IMR-90 (cell line): Measurements from ENCODE around the gene CNKSR3. TPM values are rescaled to one million over a fixed set of nuclear protein-coding genes. Genes with fewer than 3 reads are reported as not detected.
A peak's percentile ranks its signal among the peaks of the same experiment; 100 is the strongest.

Source experiments
- ATAC-seq: fragments of 200-7000 bp; cut with Tn5 transposase; 2 replicates; pipeline ENCODE4 v1.9.1; 2020; ENCODE audit warnings: low read depth, mild to moderate bottlenecking, moderate library complexity
- BruUV-seq: library from RNA; stranded (reverse); fragments of 400-500 nt; replicated peaks from 2 replicates; lab custom pipeline; 2021; lab: Mats Ljungman, UMichigan
- CTCF ChIA-PET: fragments of 300-600 bp; formaldehyde crosslinking; extraction: SDS; loops from one replicate; lab custom pipeline; 2021; ENCODE audit warnings: antibody characterized with exemption; lab: Yijun Ruan, JAX
- POLR2A ChIA-PET: fragments of 300-600 bp; sonication (Branson Sonifier 250); formaldehyde crosslinking; loops from one replicate; lab custom pipeline; 2022; ENCODE audit warnings: antibody characterized with exemption; ENCODE audit not compliant: unreplicated experiment; lab: Charles Lee
- DNase-seq: peaks from one replicate; pipeline ENCODE4 v3.0.0; 2013
- H2AFZ ChIP-seq: replicated peaks from 2 replicates; pipeline ENCODE3; 2013; ENCODE audit warnings: low read length, mild to moderate bottlenecking; ENCODE audit not compliant: poor library complexity
- H2AK5ac ChIP-seq: 2 replicates; pipeline ENCODE4 v1.6.1; 2013; ENCODE audit warnings: low read depth, low read length, inconsistent platforms
- H2AK9ac ChIP-seq: replicated peaks from 2 replicates; pipeline ENCODE3; 2013; ENCODE audit warnings: mild to moderate bottlenecking, low read depth, low read length, moderate library complexity; ENCODE audit not compliant: poor library complexity
- H2BK120ac ChIP-seq: 2 replicates; pipeline ENCODE4 v1.6.1; 2013; ENCODE audit warnings: low read depth, low read length, inconsistent platforms
- H2BK15ac ChIP-seq: 3 replicates; pipeline ENCODE4 v1.6.1; 2013; ENCODE audit warnings: low read depth, low read length, inconsistent platforms
- H2BK20ac ChIP-seq: 2 replicates; pipeline ENCODE4 v1.6.1; 2013; ENCODE audit warnings: low read depth, mild to moderate bottlenecking, inconsistent platforms, low read length, moderate library complexity
- H2BK5ac ChIP-seq: 2 replicates; pipeline ENCODE4 v1.6.1; 2013; ENCODE audit warnings: mild to moderate bottlenecking, low read depth, low read length, inconsistent platforms; ENCODE audit not compliant: poor library complexity, severe bottlenecking
- H3K14ac ChIP-seq: replicated peaks from 2 replicates; pipeline ENCODE4 v1.6.1; 2013; ENCODE audit warnings: low read depth, low read length, inconsistent platforms
- H3K18ac ChIP-seq: 2 replicates; pipeline ENCODE4 v1.6.1; 2013; ENCODE audit warnings: low read depth, low read length, control low read depth
- H3K23ac ChIP-seq: 2 replicates; pipeline ENCODE4 v1.6.1; 2013; ENCODE audit warnings: low read depth, low read length, inconsistent platforms
- H3K27ac ChIP-seq: 2 replicates; pipeline ENCODE4 v1.5.1; 2013; ENCODE audit warnings: mild to moderate bottlenecking, control low read depth, low read length; ENCODE audit not compliant: insufficient read depth
- H3K27me3 ChIP-seq: 2 replicates; pipeline ENCODE4 v1.6.1; 2013; ENCODE audit warnings: low read length; ENCODE audit not compliant: control insufficient read depth, insufficient read depth
- H3K36me3 ChIP-seq: 2 replicates; pipeline ENCODE4 v1.6.1; 2013; ENCODE audit warnings: low read length, mixed read lengths; ENCODE audit not compliant: control insufficient read depth, insufficient read depth
- H3K4ac ChIP-seq: 2 replicates; pipeline ENCODE4 v1.6.1; 2013; ENCODE audit warnings: low read depth, low read length, inconsistent platforms
- H3K4me1 ChIP-seq: 2 replicates; pipeline ENCODE4 v1.6.1; 2013; ENCODE audit warnings: low read length, mixed read lengths; ENCODE audit not compliant: control insufficient read depth, insufficient read depth
- H3K4me2 ChIP-seq: 2 replicates; pipeline ENCODE4 v1.6.1; 2013; ENCODE audit warnings: low read depth, mild to moderate bottlenecking, control low read depth, low read length, moderate library complexity
- H3K4me3 ChIP-seq: 2 replicates; pipeline ENCODE4 v1.5.1; 2013; ENCODE audit warnings: low read depth, mild to moderate bottlenecking, control low read depth, low read length, moderate library complexity; ENCODE audit not compliant: insufficient read depth
- H3K56ac ChIP-seq: 2 replicates; pipeline ENCODE4 v1.6.1; 2013; ENCODE audit warnings: low read length, inconsistent platforms; ENCODE audit not compliant: insufficient read depth; ENCODE audit errors: extremely low read depth
- H3K79me1 ChIP-seq, 2 experiments: 2 replicates each; pipeline ENCODE4 v1.6.1; 2013; ENCODE audit warnings: low read length in 2 of 2, inconsistent platforms in 1 of 2, low read depth in 1 of 2
- H3K9ac ChIP-seq: 2 replicates; pipeline ENCODE4 v1.6.1; 2013; ENCODE audit warnings: low read depth, low read length, control low read depth
- H3K9me1 ChIP-seq: 2 replicates; pipeline ENCODE4 v1.6.1; 2013; ENCODE audit warnings: low read length, inconsistent platforms; ENCODE audit not compliant: insufficient read depth
- H3K9me3 ChIP-seq: 2 replicates; pipeline ENCODE4 v1.6.1; 2013; ENCODE audit warnings: low read length; ENCODE audit not compliant: control insufficient read depth, insufficient read depth
- H4K20me1 ChIP-seq: 2 replicates; pipeline ENCODE4 v1.6.1; 2013; ENCODE audit warnings: low read length, inconsistent platforms; ENCODE audit not compliant: insufficient read depth
- H4K5ac ChIP-seq: 2 replicates; pipeline ENCODE4 v1.6.1; 2013; ENCODE audit warnings: mild to moderate bottlenecking, low read depth, low read length, control low read depth
- H4K8ac ChIP-seq, 2 experiments: 2 replicates each; pipeline ENCODE4 v1.6.1; 2013; ENCODE audit warnings: low read depth in 2 of 2, low read length in 2 of 2, control low read depth in 1 of 2, inconsistent platforms in 1 of 2
- H4K91ac ChIP-seq: 2 replicates; pipeline ENCODE4 v1.6.1; 2013; ENCODE audit warnings: low read depth, low read length, inconsistent platforms; ENCODE audit not compliant: insufficient read depth
- BHLHE40 ChIP-seq: fragments of 150-350 bp; IDR thresholded peaks from 2 replicates; pipeline ENCODE4 v1.6.1; 2016; ENCODE audit warnings: mild to moderate bottlenecking, low read depth, low read length
- CEBPB ChIP-seq: IDR thresholded peaks from 2 replicates; pipeline ENCODE4 v1.6.1; 2012; ENCODE audit warnings: low read depth, low read length, improper control_type of control experiment
- FOS ChIP-seq: fragments of 150-350 bp; IDR thresholded peaks from 2 replicates; pipeline ENCODE4 v1.6.1; 2016; ENCODE audit warnings: low read depth, low read length
- MAFK ChIP-seq: IDR thresholded peaks from 2 replicates; pipeline ENCODE4 v1.6.1; 2012; ENCODE audit warnings: low read depth, low read length, improper control_type of control experiment
- MXI1 ChIP-seq: IDR thresholded peaks from 2 replicates; pipeline ENCODE4 v1.6.1; 2012; ENCODE audit warnings: low read depth, mild to moderate bottlenecking, low read length, moderate library complexity, borderline replicate concordance
- NFE2L2 ChIP-seq: fragments of 150-350 bp; IDR thresholded peaks from 2 replicates; pipeline ENCODE4 v1.6.1; 2016; ENCODE audit warnings: low read depth, mild to moderate bottlenecking, low read length
- POLR2A ChIP-seq: IDR thresholded peaks from 2 replicates; pipeline ENCODE4 v1.6.1; 2012; ENCODE audit warnings: mild to moderate bottlenecking, low read depth, low read length
- RAD21 ChIP-seq: IDR thresholded peaks from 2 replicates; pipeline ENCODE4 v1.6.1; 2012; ENCODE audit warnings: low read length, improper control_type of control experiment
- RCOR1 ChIP-seq: IDR thresholded peaks from 2 replicates; pipeline ENCODE4 v1.6.1; 2012; ENCODE audit warnings: mild to moderate bottlenecking, low read length, improper control_type of control experiment; ENCODE audit not compliant: insufficient replicate concordance
- RFX5 ChIP-seq: IDR thresholded peaks from 2 replicates; pipeline ENCODE4 v1.8.0; 2012; ENCODE audit warnings: low read depth, mild to moderate bottlenecking, low read length, moderate library complexity
- SMC3 ChIP-seq: fragments of 150-350 bp; IDR thresholded peaks from 2 replicates; pipeline ENCODE4 v1.6.1; 2016; ENCODE audit warnings: low read depth, mild to moderate bottlenecking, antibody characterized with exemption, low read length, moderate library complexity
- WGBS, 2 experiments: methylation state at CpG; one replicate each; pipeline versions ENCODE4 v1.1.5 to v1.1.7; 2013; ENCODE audit warnings: missing lambda C conversion rate in 2 of 2; ENCODE audit not compliant: insufficient read length in 1 of 2; ENCODE audit errors: extremely low coverage in 2 of 2; 5-methylcytosine and 5-hydroxymethylcytosine counted together
- dilution Hi-C: fragments of 300-500 bp; cut with HindIII; formaldehyde crosslinking; loops from one replicate; pipeline ENCODE4 v1.14.3; 2018; ENCODE audit warnings: low sequenced_read_pairs; ENCODE audit not compliant: unreplicated experiment
- in situ Hi-C: fragments of 300-500 bp; cut with MboI; formaldehyde crosslinking; loops from 3 replicates; pipeline ENCODE4 v1.14.3; 2019; ENCODE audit warnings: low sequenced_read_pairs, inconsistent platforms, mixed read lengths
- intact Hi-C: fragments of 100-400 bp; cut with micrococcal nuclease; formaldehyde crosslinking; loops from 2 replicates; pipeline ENCODE4 v1.10.0; 2022
- polyA plus RNA-seq, 3 experiments: library from polyadenylated mRNA; depleted of rRNA; stranded (reverse); fragments of >200 nt; gene quantifications; 2 replicates each; pipeline ENCODE4 v1.2.3, GENCODE V29; 2012; ENCODE audit warnings: low replicate concordance in 1 of 3
- total RNA-seq: library from RNA; depleted of rRNA; stranded (reverse); fragments of >200 nt; gene quantifications from 2 replicates; pipeline ENCODE4 v1.2.3, GENCODE V29; 2012
- TF ChIP-seq, protein P1 (sequence below): fragments of 150-350 bp; IDR thresholded peaks from 2 replicates; pipeline ENCODE4 v1.6.1; 2016; ENCODE audit warnings: low read depth, mild to moderate bottlenecking, low read length, moderate library complexity, borderline replicate concordance

Gene CNKSR3
- total and polyA plus RNA-seq, 2 of the 4 experiments (the other 2 are of a cell fraction): 6.7 to 15.8 TPM

DNA sequence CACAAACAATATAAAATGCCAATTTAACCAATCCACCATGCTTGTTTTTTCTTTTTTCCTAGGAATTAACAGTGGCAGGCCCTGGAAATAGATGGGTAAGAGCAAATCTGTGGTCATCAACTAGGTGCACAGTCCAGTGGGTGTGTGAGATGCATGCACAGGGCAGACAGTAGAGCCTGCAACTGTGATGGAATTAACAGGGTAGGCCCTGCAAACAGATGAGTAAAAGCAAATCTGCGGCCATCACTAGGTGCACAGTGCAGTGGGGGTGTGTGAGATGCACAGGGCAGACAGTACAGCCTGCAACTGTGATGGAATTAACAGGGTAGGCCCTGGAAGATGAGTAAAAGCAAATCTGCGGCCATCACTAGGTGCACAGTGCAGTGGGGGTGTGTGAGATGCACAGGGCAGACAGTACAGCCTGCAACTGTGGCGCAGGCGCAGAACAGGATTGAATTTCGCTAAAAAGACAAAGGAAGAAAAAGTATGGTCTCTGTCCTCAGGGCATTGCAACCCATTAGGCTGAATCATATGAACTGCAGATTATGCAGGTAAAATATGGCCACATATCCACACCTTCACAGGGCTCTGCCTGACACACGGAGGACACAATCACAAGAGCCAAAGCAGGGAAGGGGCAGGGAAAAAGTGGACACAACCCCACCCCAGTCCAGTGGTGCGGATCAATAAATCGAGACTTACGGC lies 112.8 kb downstream of the CNKSR3 start:
- POLR2A ChIA-PET: no interaction called here
- Histone ChIP-seq H2AK9ac (no peak overlapping the region), H2AK5ac (peak overlapping the region; percentile 20; the same call in 1 of the 2 replicates), H3K23ac (no peak overlapping the region), H3K79me1 (peaks cover 4 to 15% of the 10 kb centered on the region in 2 experiments; a peak in 3 of 4 replicates), H2BK5ac (no peak overlapping the region), H4K91ac (no peak overlapping the region), H4K5ac (no peak overlapping the region), H3K27me3 (no peaks in the 10 kb centered on the region), H3K14ac (no peak overlapping the region), H3K4me2 (no peak overlapping the region), H3K56ac (no peak overlapping the region), H2BK120ac (no peak overlapping the region), H3K18ac (no peak overlapping the region), H3K4me3 (no peak overlapping the region), H3K9me1 (peaks cover 12% of the 10 kb centered on the region; the same call in 1 of the 2 replicates), H3K9me3 (peaks cover 3% of the 10 kb centered on the region), H4K20me1 (no peaks in the 10 kb centered on the region), H2AFZ (no peak overlapping the region), H3K4me1 (peaks cover 7% of the 10 kb centered on the region), H3K36me3 (peaks cover 6% of the 10 kb centered on the region), H3K4ac (no peak overlapping the region), H3K27ac (no peak overlapping the region), H2BK15ac (no peak overlapping the region), H3K9ac (no peak overlapping the region), H2BK20ac (no peak overlapping the region; the same call in 1 of the 2 replicates), H4K8ac (no peak overlapping the region)
- intact Hi-C loops (no loop called here), dilution Hi-C loops (no loop called here), in situ Hi-C loops (no loop called here)
- ATAC-seq: no peak
- TF ChIP-seq NFE2L2 (no peak), MXI1 (no peak), RCOR1 (no peak), RAD21 (no peak), FOS (no peak), RFX5 (no peak), BHLHE40 (no peak), CEBPB (no peak), SMC3 (no peak), MAFK (no peak), POLR2A (no peak)
- TF ChIP-seq, protein P1, sequence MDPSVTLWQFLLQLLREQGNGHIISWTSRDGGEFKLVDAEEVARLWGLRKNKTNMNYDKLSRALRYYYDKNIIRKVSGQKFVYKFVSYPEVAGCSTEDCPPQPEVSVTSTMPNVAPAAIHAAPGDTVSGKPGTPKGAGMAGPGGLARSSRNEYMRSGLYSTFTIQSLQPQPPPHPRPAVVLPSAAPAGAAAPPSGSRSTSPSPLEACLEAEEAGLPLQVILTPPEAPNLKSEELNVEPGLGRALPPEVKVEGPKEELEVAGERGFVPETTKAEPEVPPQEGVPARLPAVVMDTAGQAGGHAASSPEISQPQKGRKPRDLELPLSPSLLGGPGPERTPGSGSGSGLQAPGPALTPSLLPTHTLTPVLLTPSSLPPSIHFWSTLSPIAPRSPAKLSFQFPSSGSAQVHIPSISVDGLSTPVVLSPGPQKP: no peak
- no TSS peak for BruUV-seq
- CTCF ChIA-PET: interaction anchor here (0.5 to 0.7 kb wide), 2 partner anchors 218 to 1167 kb away, joined by 3 to 4 read pairs; no protein-coding TSS in a partner anchor
- WGBS, 2 experiments: 96% methylated on average over 4 of the region's 9 CpGs; no CpG with 5 or more reads in 1 of the 2 experiments
- no peak for DNase-seq
